Measurements from ENCODE around the gene TCERG1L.

The TCERG1L gene

DNA sequence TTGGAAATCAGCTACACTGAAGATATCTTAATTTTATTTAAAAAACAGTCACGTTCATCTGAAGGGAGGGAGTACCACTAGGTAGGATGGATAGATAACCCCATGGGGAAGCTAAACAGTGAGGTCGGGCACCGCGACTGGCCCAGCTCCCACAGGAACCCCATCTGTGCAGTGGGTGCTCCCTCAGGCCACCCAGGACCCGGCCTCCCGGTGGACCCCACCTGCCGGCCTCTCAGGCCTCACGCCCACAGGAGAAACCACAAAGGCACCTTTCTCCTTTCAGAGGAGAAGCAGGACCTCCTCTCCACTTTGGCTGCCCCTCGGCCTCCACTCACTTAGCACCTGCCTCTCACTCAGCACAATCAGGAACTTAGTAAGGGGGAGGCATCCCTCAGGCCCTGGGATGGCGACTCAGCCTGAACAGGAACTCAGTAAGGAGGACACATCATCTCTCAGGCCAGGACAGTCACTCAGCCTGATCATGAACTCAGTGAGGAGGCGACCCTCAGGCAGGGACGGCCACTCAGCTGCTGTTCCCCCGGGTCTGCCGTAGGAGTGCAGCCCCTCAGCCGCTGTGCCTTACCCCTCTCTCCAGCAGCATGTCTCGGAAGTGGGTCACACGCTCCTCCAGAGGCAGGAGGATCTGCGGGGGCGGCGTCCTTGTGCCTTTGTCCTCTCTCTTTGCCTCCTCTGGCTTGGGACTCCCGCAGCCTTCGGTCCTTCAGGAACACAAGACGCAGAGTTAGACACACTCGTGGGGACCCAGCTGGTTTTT is 195.1 kb downstream of the TCERG1L start:
- no peak for DNase-seq

GRCh38 chr10:131115801-131116200 is 195.7 kb downstream of the TCERG1L start:
- no peak for DNase-seq

DNA sequence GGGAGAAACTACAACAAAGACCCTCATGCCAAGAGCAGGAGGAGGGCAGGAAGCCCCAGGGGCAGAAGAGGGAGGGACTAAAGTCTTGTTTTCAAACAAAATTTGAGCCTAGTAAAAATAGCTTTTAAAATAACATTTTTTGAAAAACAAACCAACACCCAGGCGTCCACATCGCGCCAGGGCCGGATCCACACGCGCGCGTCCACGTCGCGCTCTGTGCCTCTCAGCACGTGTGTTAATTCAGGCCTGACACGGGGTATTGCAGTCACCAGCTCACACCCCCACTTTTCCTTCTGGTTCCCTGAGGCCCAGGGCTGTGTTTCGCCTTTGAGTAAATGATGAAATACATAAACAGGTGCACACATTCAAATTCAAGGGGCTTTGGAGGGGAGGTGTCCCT is 196.2 kb downstream of the TCERG1L start:
- DNase-seq, result no peak

DNA sequence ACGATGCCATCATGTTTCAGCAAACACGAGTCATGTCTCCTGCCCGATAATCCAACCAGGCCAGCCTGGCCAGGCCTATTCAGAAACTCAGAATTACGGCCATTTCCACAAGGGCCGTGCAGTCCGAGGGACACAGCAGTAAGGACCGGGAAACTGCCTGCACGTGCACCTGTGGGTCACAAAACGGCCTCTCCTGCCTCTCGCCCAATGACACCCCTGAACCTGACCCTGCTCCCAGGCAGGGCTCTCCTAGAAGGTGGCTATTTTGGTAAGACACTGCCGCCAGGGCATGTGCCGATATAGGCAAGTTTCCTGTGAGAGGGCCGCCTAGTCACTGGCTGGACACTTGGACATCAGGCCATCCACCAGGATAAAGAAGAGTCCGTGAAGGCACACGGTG is 196.7 kb downstream of the TCERG1L start:
- no peak for DNase-seq

GRCh38 chr10:131113709-131114291 is 197.7 kb downstream of the TCERG1L start:
- no peak for DNase-seq

DNA sequence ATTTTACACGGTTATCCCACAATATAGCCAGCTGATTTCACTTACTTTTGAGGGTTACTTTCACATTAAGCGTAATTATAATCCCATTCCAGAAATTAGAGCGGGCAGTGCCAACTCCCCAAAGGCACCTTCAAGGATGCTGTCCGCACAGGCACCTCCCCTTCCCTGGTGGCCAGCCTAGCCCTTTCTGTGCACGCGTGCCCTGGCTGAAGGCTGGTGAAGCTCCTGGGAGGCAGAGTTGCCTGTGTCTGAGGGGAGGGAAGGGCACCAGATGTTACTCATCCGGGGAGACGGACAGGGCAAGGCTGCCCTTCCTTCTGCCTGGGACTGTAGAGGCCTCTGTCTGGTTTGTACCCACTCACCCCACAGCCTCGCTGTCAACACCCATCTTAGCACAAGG is 198.4 kb downstream of the TCERG1L start:
- DNase-seq, result no peak

GRCh38 chr10:131112691-131113090 is 198.8 kb downstream of the TCERG1L start:
- DNase-seq, result no peak

DNA sequence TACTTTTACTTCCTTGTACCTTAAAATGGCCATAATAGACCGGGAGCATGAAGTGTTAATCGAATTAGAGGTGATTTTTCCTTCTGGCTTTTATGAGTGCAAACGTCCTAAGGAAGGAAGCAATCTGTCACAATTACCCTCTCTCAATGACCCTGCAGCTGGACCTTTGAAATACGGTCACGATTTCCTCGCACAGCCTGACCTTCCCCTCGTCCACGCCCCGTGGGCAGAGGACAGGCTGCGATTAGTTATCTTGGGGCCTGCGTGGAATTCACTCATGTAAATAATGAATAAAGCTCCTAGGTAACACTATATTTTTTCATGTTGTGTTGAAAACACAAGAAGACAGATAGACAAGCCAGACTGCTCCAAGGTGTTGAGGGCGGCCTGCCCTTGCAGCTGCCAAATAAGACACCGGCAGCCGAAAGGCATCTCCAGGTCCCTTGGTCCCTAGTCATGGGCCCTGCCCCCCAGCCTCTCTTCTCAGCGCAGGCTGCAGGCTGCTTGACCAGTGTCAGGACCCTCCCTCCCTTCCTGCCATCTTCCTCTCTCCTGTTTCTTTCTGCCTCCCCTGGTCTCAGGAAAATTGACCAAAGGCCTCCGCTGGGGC is 199.9 kb downstream of the TCERG1L start:
- DNase-seq, result no peak

GRCh38 chr10:131111007-131111406 is 200.5 kb downstream of the TCERG1L start:
- no peak for DNase-seq

DNA sequence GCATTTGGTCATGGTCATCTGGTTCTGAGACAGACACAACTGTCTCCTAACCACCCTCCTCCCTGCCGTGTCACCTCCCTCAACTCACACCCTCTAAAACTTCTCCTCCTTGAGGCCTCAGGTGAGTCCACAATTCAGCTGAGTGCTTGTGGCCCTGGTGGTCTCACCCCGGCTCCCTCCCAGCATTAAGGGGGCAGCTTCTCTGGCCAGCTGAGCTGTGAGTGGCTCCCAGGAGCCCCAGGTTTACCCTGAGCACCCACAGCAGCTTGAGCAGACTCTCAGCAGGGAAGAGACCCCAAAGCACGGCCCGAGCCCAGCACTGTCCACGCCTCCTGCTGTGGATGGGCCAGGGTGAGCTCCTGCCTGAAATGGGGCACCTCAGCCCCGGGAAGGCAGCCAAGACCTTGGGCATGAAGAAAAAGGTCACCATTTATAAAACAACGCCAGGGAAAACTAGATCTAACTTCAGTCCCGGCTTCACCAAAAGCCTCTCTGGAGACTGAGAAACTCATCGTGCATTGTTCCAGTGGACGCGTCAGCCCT is 201.2 kb downstream of the TCERG1L start:
- DNase-seq, result no peak

DNA sequence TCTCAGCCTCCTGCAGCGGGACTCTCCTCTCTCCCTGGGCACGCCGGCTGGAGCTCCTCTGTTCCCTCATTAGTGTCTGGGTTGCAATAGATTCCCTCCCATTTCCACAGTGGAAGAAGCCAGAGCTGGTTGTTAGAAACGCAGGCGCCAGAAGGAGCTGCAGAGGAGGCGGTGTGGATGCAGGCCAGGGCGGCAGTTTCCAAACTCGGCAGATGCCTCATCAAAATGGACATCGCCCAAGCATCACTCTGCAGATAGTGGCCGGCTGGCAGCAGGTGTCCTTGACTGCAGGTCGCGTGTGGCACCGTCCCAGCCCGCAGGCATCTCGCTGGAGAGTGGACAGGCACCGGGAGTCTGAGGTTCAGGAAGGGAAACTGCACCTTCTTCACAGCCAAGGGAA is 201.8 kb downstream of the TCERG1L start:
- no peak for DNase-seq

- DNase-seq, result no peak
These were observed 202.2 kb downstream of the TCERG1L start for GRCh38 chr10:131109291-131109690.

- no peak for DNase-seq
These were observed 203.6 kb downstream of the TCERG1L start for GRCh38 chr10:131107970-131108369.

DNA sequence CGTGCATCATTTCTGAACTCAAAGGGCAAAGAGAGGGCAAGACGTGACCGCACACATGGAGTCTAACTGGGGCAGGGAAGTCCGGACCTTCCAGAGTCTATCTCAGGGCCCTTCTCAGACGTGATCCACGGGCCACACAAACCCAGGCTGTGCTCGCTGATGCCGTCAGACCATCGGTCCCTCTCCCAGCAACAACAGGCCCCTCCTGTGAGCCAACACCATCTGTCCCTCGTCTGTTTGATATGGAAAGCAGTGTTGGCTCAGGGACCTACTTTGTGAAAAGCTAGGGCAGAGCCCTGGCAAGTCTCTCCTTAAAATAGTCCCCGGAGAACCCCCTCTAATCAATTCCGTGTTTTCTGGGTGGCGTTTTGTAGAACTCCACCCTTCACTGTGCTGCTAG is 208.8 kb downstream of the TCERG1L start:
- DNase-seq, result no peak

DNA sequence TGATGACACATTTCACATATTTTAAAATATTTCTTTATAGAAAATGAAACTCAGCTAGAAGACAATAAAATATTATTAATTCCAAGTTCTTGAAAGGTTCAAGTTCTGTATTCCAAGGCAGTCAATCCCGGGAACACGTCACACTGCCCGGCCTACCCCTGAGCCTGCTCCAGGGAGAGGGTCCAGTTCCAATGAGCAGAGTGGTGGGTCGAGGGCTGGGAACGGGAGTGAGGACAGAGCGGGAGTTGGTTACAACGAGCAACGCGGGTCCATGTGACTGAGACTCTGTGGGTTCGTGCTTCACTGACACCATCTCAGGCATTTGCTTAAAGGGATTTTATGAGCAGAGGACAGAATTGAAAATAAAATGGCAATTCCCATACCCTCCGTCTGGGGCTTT is 209.4 kb downstream of the TCERG1L start:
- DNase-seq, result no peak

- DNase-seq, result peak; percentile 9
These were observed 210.8 kb downstream of the TCERG1L start for GRCh38 chr10:131100418-131101410.

- peak; percentile 58 for DNase-seq
These were observed 212.3 kb downstream of the TCERG1L start for GRCh38 chr10:131099028-131099726.

GRCh38 chr10:131098416-131098952 is 213.0 kb downstream of the TCERG1L start:
- DNase-seq, result no peak

DNA sequence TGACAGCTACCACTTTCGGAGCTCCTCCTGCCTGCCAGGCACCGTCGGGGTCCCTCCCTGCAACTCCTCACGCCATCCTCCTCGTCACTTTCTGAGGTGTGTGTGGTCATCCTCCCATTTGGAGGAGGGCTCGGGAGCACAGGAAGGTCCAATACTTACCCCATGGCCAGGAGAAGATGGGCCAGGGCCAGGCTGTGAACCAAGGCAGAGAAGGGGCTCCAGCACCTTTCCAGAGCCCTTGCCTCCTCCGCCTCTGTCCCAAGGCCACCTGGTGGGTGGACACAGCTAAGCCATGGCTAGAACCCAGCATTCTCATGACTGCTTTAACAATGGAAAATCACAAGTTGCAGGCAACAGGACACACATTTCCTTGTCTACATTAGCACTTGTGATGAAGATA is 215.5 kb downstream of the TCERG1L start:
- DNase-seq, result no peak

DNA sequence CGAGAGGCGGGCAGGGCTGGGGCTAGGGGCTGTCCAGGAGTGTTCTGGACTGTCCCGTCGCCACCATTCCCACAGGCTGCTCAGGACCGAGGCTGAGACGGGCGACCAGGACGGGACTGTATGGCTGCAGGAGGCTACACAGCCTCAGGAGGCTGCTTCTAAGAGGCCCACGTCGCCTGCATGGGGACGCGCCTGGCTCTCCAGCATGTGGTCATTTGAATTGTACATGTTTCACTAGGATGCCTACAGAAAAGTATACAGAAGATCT is 216.3 kb downstream of the TCERG1L start:
- no peak for DNase-seq

GRCh38 chr10:131094527-131095312 is 216.8 kb downstream of the TCERG1L start:
- DNase-seq, result peak; percentile 26
